HG03432 (cell line): ENCODE data around the gene TGFBR3.

Experiments
- ATAC-seq: cut with Tn5 transposase; IDR thresholded peaks from one replicate; pipeline ENCODE4 v1.9.1; 2021; ENCODE audit warnings: mild to moderate bottlenecking, moderate library complexity; ENCODE audit not compliant: unreplicated experiment

The TGFBR3 gene

GRCh38 chr1:91718368-91718767 lies 167.6 kb downstream of the TGFBR3 start:
- ATAC-seq = no peak

GRCh38 chr1:91717839-91718238 lies 168.1 kb downstream of the TGFBR3 start:
- no peak for ATAC-seq

- no peak for ATAC-seq
Measured at GRCh38 chr1:91716339-91716738, 169.6 kb downstream of the TGFBR3 start.

- no peak for ATAC-seq
Measured at GRCh38 chr1:91715416-91716000, 170.4 kb downstream of the TGFBR3 start.

GRCh38 chr1:91714867-91715381 lies 171.0 kb downstream of the TGFBR3 start:
- ATAC-seq = no peak

- ATAC-seq = peak; percentile 73
Measured at GRCh38 chr1:91712981-91713841, 172.7 kb downstream of the TGFBR3 start.

GRCh38 chr1:91712393-91712792 lies 173.6 kb downstream of the TGFBR3 start:
- peak; percentile 37 for ATAC-seq

GRCh38 chr1:91711504-91712247 lies 174.3 kb downstream of the TGFBR3 start:
- no peak for ATAC-seq

- ATAC-seq = no peak
Measured at GRCh38 chr1:91710261-91710660, 175.7 kb downstream of the TGFBR3 start.

GRCh38 chr1:91708691-91709090 lies 177.3 kb downstream of the TGFBR3 start:
- no peak for ATAC-seq

GRCh38 chr1:91707890-91708218 lies 178.1 kb downstream of the TGFBR3 start:
- no peak for ATAC-seq

GRCh38 chr1:91707114-91707889 lies 178.6 kb downstream of the TGFBR3 start:
- no peak for ATAC-seq

- no peak for ATAC-seq
Measured at GRCh38 chr1:91706140-91706957, 179.6 kb downstream of the TGFBR3 start.

- no peak for ATAC-seq
Measured at GRCh38 chr1:91704746-91705145, 181.2 kb downstream of the TGFBR3 start.

GRCh38 chr1:91703095-91703494 lies 182.9 kb downstream of the TGFBR3 start:
- no peak for ATAC-seq

- no peak for ATAC-seq
Measured at GRCh38 chr1:91701472-91701869, 184.5 kb downstream of the TGFBR3 start.

GRCh38 chr1:91700771-91701471 lies 185.0 kb downstream of the TGFBR3 start:
- no peak for ATAC-seq

- no peak for ATAC-seq
Measured at GRCh38 chr1:91700332-91700731, 185.6 kb downstream of the TGFBR3 start.

- no peak for ATAC-seq
Measured at GRCh38 chr1:91699339-91699974, 186.5 kb downstream of the TGFBR3 start.
